Measurements from ENCODE around the gene NUDC. TPM values are rescaled to one million over a fixed set of nuclear protein-coding genes. Genes with fewer than 3 reads are reported as not detected.

The NUDC gene
- total RNA-seq, 1 donor from 2014 or later: 71.7 TPM

GRCh38 chr1:26882696-26883463, 38.7 kb upstream of the NUDC start:
- ChIA-PET POLR2A (interaction anchor here (0.7 to 2.2 kb wide), 2 partner anchors 17 to 304 kb away, joined by 4 to 16 read pairs; no protein-coding TSS in a partner anchor), CTCF (interaction anchor here (0.6 to 7.0 kb wide), 2 partner anchors 72 to 1226 kb away, joined by 3 to 40 read pairs; no protein-coding TSS in a partner anchor)
- H3K27me3 Mint-ChIP-seq: no peaks in the 10 kb centered on the region

GRCh38 chr1:26887125-26887524, 34.4 kb upstream of the NUDC start:
- Mint-ChIP-seq H3K4me1 (peaks cover 32% of the 10 kb centered on the region), H3K4me3 (peak overlapping the region; percentile 55), H3K27ac (peak overlapping the region; percentile 56), H3K27me3 (no peaks in the 10 kb centered on the region), H3K36me3 (ENCODE audit: low read depth) (peaks cover 76% of the 10 kb centered on the region), H3K9me3 (no peaks in the 10 kb centered on the region)
- DNase-seq: no peak
- no peak for ATAC-seq (ENCODE audit: low read depth)
- intact Hi-C loops (cut with micrococcal nuclease): no loop called here
- ChIA-PET CTCF (interaction anchor here (0.9 to 1.4 kb wide), 7 partner anchors 8 to 285 kb away, joined by 3 to 6 read pairs (median 4); no protein-coding TSS in a partner anchor), POLR2A (interaction anchor here (0.7 to 5.1 kb wide), 5 partner anchors 12 to 785 kb away, joined by 3 to 64 read pairs (median 9); partner anchors contain the start of gene IFI6)
- no peak for TF ChIP-seq CTCF (IDR thresholded peaks at IDR 0.05)

More at GRCh38 chr1:26882696-26883463, 38.7 kb upstream of the NUDC start:
- TF ChIP-seq CTCF (IDR thresholded peaks at IDR 0.05): no peak
- intact Hi-C loops (cut with micrococcal nuclease): no loop called here
- Mint-ChIP-seq H3K27ac (no peak overlapping the region), H3K9me3 (no peaks in the 10 kb centered on the region), H3K4me3 (no peak overlapping the region), H3K36me3 (ENCODE audit: low read depth) (peaks cover 80% of the 10 kb centered on the region), H3K4me1 (peaks cover 6% of the 10 kb centered on the region)
- ATAC-seq (ENCODE audit: low read depth) (no peak), DNase-seq (no peak)

GRCh38 chr1:26888231-26888630, 33.3 kb upstream of the NUDC start:
- Mint-ChIP-seq H3K36me3 (ENCODE audit: low read depth) (peaks cover 76% of the 10 kb centered on the region), H3K9me3 (no peaks in the 10 kb centered on the region), H3K27me3 (no peaks in the 10 kb centered on the region), H3K4me3 (peak overlapping the region; percentile 93), H3K4me1 (peaks cover 32% of the 10 kb centered on the region), H3K27ac (peak overlapping the region; percentile 89)
- DNase-seq (no peak), ATAC-seq (ENCODE audit: low read depth) (no peak)
- CTCF ChIA-PET: interaction anchor here (1.3 to 2.0 kb wide), 3 partner anchors 29 to 286 kb away, joined by 3 to 5 read pairs (median 4); no protein-coding TSS in a partner anchor
- POLR2A ChIA-PET: interaction anchor here (3.2 to 5.1 kb wide), 2 partner anchors 12 to 23 kb away, joined by 64 read pairs; partner anchors contain the start of gene GPATCH3
- intact Hi-C loops (cut with micrococcal nuclease): no loop called here
- no peak for TF ChIP-seq CTCF (IDR thresholded peaks at IDR 0.05)

GRCh38 chr1:26889551-26890466, 31.7 kb upstream of the NUDC start, which contains the start of gene GPN2:
Gene GPN2, minus strand, starts transcription at chr1:26890283. Its CDS starts 187 bp downstream, at chr1:26890096.
- no peaks in the 10 kb centered on the region for H3K27me3 Mint-ChIP-seq
- DNase-seq (peak; percentile 74), ATAC-seq (ENCODE audit: low read depth) (peak; percentile 95)
- ChIA-PET POLR2A (interaction anchor here (0.6 to 5.1 kb wide), 24 partner anchors 8 to 418 kb away, joined by 3 to 64 read pairs (median 5); partner anchors contain the start of genes GPATCH3, HMGN2, NUDC and PIGV), CTCF (interaction anchor here (0.7 to 2.0 kb wide), 4 partner anchors 9 to 101 kb away, joined by 4 to 6 read pairs (median 5); no protein-coding TSS in a partner anchor)
- H3K9me3 Mint-ChIP-seq: no peaks in the 10 kb centered on the region
- intact Hi-C loops (cut with micrococcal nuclease): loop anchor here (1.0 kb wide), 3 partner anchors 10 to 31 kb away; partner anchors contain the start of genes GPATCH3 and NUDC
- peaks cover 32% of the 10 kb centered on the region for H3K4me1 Mint-ChIP-seq
- peaks cover 73% of the 10 kb centered on the region for H3K36me3 Mint-ChIP-seq (ENCODE audit: low read depth)
- H3K4me3 Mint-ChIP-seq: peak within 1 kb of the TSS; percentile 93
- H3K27ac Mint-ChIP-seq: peak within 1 kb of the TSS; percentile 89
- TF ChIP-seq CTCF (IDR thresholded peaks at IDR 0.05): no peak
